22Rv1 (cell line): Measurements from ENCODE around the gene RNF175.

Experiments
- CTCF ChIP-seq: fragments of 450-650 bp; IDR thresholded peaks from 2 replicates; pipeline ENCODE4 v1.5.1; 2017; ENCODE audit warnings: mild to moderate bottlenecking
- ZFX ChIP-seq: fragments of 450-650 bp; IDR thresholded peaks from 2 replicates; pipeline ENCODE4 v1.6.1; 2017; ENCODE audit warnings: antibody characterized with exemption, borderline replicate concordance

- TF ChIP-seq CTCF (no peak), ZFX (no peak)
These were observed 28.6 kb downstream of the RNF175 start for GRCh38 chr4:153731239-153731638.
